IPS-15b (cell line): ENCODE results near the gene MRPL16.
"Not testable (repeated sequence)": the region's sequence is repeated elsewhere in the genome, so short reads cannot be mapped to it uniquely, and the experiment has no call there.

Experiments
- H3K27me3 ChIP-seq: one replicate; pipeline ENCODE4 v1.6.1; 2013; ENCODE audit warnings: low read length; ENCODE audit not compliant: control insufficient read depth, insufficient read depth
- H3K36me3 ChIP-seq: one replicate; pipeline ENCODE4 v1.6.1; 2013; ENCODE audit warnings: low read length; ENCODE audit not compliant: control insufficient read depth, insufficient read depth
- H3K4me1 ChIP-seq: one replicate; pipeline ENCODE4 v1.6.1; 2013; ENCODE audit warnings: mild to moderate bottlenecking, low read length; ENCODE audit not compliant: control insufficient read depth, insufficient read depth
- H3K4me3 ChIP-seq: one replicate; pipeline ENCODE4 v1.5.1; 2013; ENCODE audit warnings: low read depth, low read length
- H3K9ac ChIP-seq: one replicate; pipeline ENCODE4 v1.6.1; 2013; ENCODE audit warnings: low read depth, mild to moderate bottlenecking, low read length
- H3K9me3 ChIP-seq: one replicate; pipeline ENCODE4 v1.6.1; 2013; ENCODE audit warnings: mild to moderate bottlenecking, low read length; ENCODE audit not compliant: control insufficient read depth, insufficient read depth

The MRPL16 gene

GRCh38 chr11:59810189-59810910 is at the start of gene MRPL16:
MRPL16 (minus strand) TSS chr11:59810778; CDS start chr11:59810658, 120 bp downstream.
- H3K36me3 ChIP-seq = peaks cover 10% of the 10 kb centered on the region
- H3K27me3 ChIP-seq = no peaks in the 10 kb centered on the region
- H3K9ac ChIP-seq = peak within 1 kb of the TSS; percentile 97
- peaks cover 16% of the 10 kb centered on the region for H3K4me1 ChIP-seq
- peak within 1 kb of the TSS; percentile 98 for H3K4me3 ChIP-seq
- H3K9me3 ChIP-seq = no peaks in the 10 kb centered on the region

GRCh38 chr11:59859673-59860072 is 49.1 kb upstream of the MRPL16 start:
- H3K4me3 ChIP-seq = no peak overlapping the region
- no peak overlapping the region for H3K9ac ChIP-seq
- H3K27me3 ChIP-seq = no peaks in the 10 kb centered on the region
- H3K36me3 ChIP-seq = no peaks in the 10 kb centered on the region
- peaks cover 3% of the 10 kb centered on the region for H3K4me1 ChIP-seq
- H3K9me3 ChIP-seq = no peaks in the 10 kb centered on the region

- Histone ChIP-seq H3K4me3 (no peak overlapping the region), H3K9me3 (no peaks in the 10 kb centered on the region), H3K9ac (no peak overlapping the region), H3K36me3 (no peaks in the 10 kb centered on the region), H3K4me1 (peaks cover 3% of the 10 kb centered on the region), H3K27me3 (no peaks in the 10 kb centered on the region)
Observed at GRCh38 chr11:59857439-59858434, 47.2 kb upstream of the MRPL16 start.

GRCh38 chr11:59854871-59855270 is 44.3 kb upstream of the MRPL16 start:
- Histone ChIP-seq H3K4me3 (no peak overlapping the region), H3K4me1 (peaks cover 3% of the 10 kb centered on the region), H3K9me3 (no peaks in the 10 kb centered on the region)

GRCh38 chr11:59851416-59851815 is 40.8 kb upstream of the MRPL16 start:
- not testable (repeated sequence) for H3K9me3 ChIP-seq, H3K27me3 ChIP-seq, H3K4me3 ChIP-seq, H3K4me1 ChIP-seq, H3K36me3 ChIP-seq, H3K9ac ChIP-seq

More at GRCh38 chr11:59854871-59855270, 44.3 kb upstream of the MRPL16 start:
- H3K36me3 ChIP-seq = no peaks in the 10 kb centered on the region
- no peaks in the 10 kb centered on the region for H3K27me3 ChIP-seq
- H3K9ac ChIP-seq = no peak overlapping the region

- not testable (repeated sequence) for H3K36me3 ChIP-seq, H3K9me3 ChIP-seq, H3K9ac ChIP-seq
Observed at GRCh38 chr11:59849551-59849950, 39.0 kb upstream of the MRPL16 start.

GRCh38 chr11:59849129-59849528 is 38.6 kb upstream of the MRPL16 start:
- Histone ChIP-seq H3K36me3 (no peaks in the 10 kb centered on the region), H3K9ac (no peak overlapping the region), H3K9me3 (no peaks in the 10 kb centered on the region), H3K4me3 (no peak overlapping the region), H3K4me1 (peaks cover 5% of the 10 kb centered on the region), H3K27me3 (no peaks in the 10 kb centered on the region)

More at GRCh38 chr11:59849551-59849950, 39.0 kb upstream of the MRPL16 start:
- not testable (repeated sequence) for H3K4me1 ChIP-seq, H3K27me3 ChIP-seq, H3K4me3 ChIP-seq

- H3K27me3 ChIP-seq, H3K4me1 ChIP-seq, H3K9ac ChIP-seq, H3K4me3 ChIP-seq, H3K9me3 ChIP-seq, H3K36me3 ChIP-seq: not testable (repeated sequence)
Observed at GRCh38 chr11:59848439-59848838, 37.9 kb upstream of the MRPL16 start.

GRCh38 chr11:59847626-59848025 is 37.0 kb upstream of the MRPL16 start:
- no peaks in the 10 kb centered on the region for H3K36me3 ChIP-seq
- no peaks in the 10 kb centered on the region for H3K9me3 ChIP-seq
- H3K4me3 ChIP-seq = no peak overlapping the region
- no peaks in the 10 kb centered on the region for H3K27me3 ChIP-seq
- H3K4me1 ChIP-seq = peaks cover 5% of the 10 kb centered on the region
- H3K9ac ChIP-seq = no peak overlapping the region

GRCh38 chr11:59846556-59846955 is 36.0 kb upstream of the MRPL16 start:
- H3K4me1 ChIP-seq = peaks cover 5% of the 10 kb centered on the region
- H3K9ac ChIP-seq = no peak overlapping the region
- no peaks in the 10 kb centered on the region for H3K9me3 ChIP-seq
- H3K4me3 ChIP-seq = no peak overlapping the region
- no peaks in the 10 kb centered on the region for H3K27me3 ChIP-seq
- H3K36me3 ChIP-seq = no peaks in the 10 kb centered on the region

- Histone ChIP-seq H3K9me3 (no peaks in the 10 kb centered on the region), H3K4me1 (peaks cover 5% of the 10 kb centered on the region), H3K4me3 (no peak within 1 kb of the TSS), H3K36me3 (no peaks in the 10 kb centered on the region), H3K9ac (no peak within 1 kb of the TSS), H3K27me3 (no peaks in the 10 kb centered on the region)
Observed at GRCh38 chr11:59845399-59845798, 34.8 kb upstream of the MRPL16 start, which contains the start of gene CBLIF. CBLIF (minus strand) TSS chr11:59845499; CDS start chr11:59845453, 46 bp downstream.
